ENCODE results near the gene IGF2R.
A peak's percentile ranks its signal among the peaks of the same experiment; 100 is the strongest.
"Not testable (repeated sequence)": the region's sequence is repeated elsewhere in the genome, so short reads cannot be mapped to it uniquely, and the experiment has no call there.

The IGF2R gene

GRCh38 chr6:160131636-160132296 is 162.9 kb downstream of the IGF2R start:
- no peaks in the 10 kb centered on the region for H3K36me3 ChIP-seq (replicated peaks)
- DNase-seq (ENCODE audit: low spot score in 2 of 2) = no peak
- no peak overlapping the region for H3K4me3 ChIP-seq
- no peaks in the 10 kb centered on the region for H3K4me1 ChIP-seq
- in situ Hi-C loops (cut with MboI; ENCODE audit: low sequenced_read_pairs) = no loop called here
- no peaks in the 10 kb centered on the region for H3K9me3 ChIP-seq
- no peaks in the 10 kb centered on the region for H3K27me3 ChIP-seq (ENCODE audit: low read depth)

GRCh38 chr6:160132297-160132637 is 163.4 kb downstream of the IGF2R start:
- DNase-seq (ENCODE audit: low spot score in 2 of 2) = no peak
- Histone ChIP-seq H3K9me3 (no peaks in the 10 kb centered on the region), H3K27me3 (ENCODE audit: low read depth) (no peaks in the 10 kb centered on the region), H3K4me3 (no peak overlapping the region), H3K36me3 (replicated peaks) (no peaks in the 10 kb centered on the region), H3K4me1 (no peaks in the 10 kb centered on the region)
- in situ Hi-C loops (cut with MboI; ENCODE audit: low sequenced_read_pairs) = no loop called here

- in situ Hi-C loops (cut with MboI; ENCODE audit: low sequenced_read_pairs) = no loop called here
- H3K27me3 ChIP-seq (ENCODE audit: low read depth) = no peaks in the 10 kb centered on the region
- H3K4me1 ChIP-seq = no peaks in the 10 kb centered on the region
- no peaks in the 10 kb centered on the region for H3K36me3 ChIP-seq (replicated peaks)
- DNase-seq (ENCODE audit: low spot score in 2 of 2) = no peak
- H3K4me3 ChIP-seq = no peak overlapping the region
- no peaks in the 10 kb centered on the region for H3K9me3 ChIP-seq
Observed at GRCh38 chr6:160132776-160133338, 164.0 kb downstream of the IGF2R start.

GRCh38 chr6:160133441-160134336 is 164.8 kb downstream of the IGF2R start:
- Histone ChIP-seq H3K4me3 (no peak overlapping the region), H3K4me1 (no peaks in the 10 kb centered on the region), H3K9me3 (no peaks in the 10 kb centered on the region), H3K36me3 (replicated peaks) (no peaks in the 10 kb centered on the region), H3K27me3 (ENCODE audit: low read depth) (no peaks in the 10 kb centered on the region)
- in situ Hi-C loops (cut with MboI; ENCODE audit: low sequenced_read_pairs) = no loop called here
- DNase-seq (ENCODE audit: low spot score in 2 of 2) = no peak

- DNase-seq (ENCODE audit: low spot score in 2 of 2); H3K4me1 ChIP-seq; in situ Hi-C loops (cut with MboI; ENCODE audit: low sequenced_read_pairs); H3K36me3 ChIP-seq (replicated peaks); H3K27me3 ChIP-seq (ENCODE audit: low read depth); H3K4me3 ChIP-seq; H3K9me3 ChIP-seq: not testable (repeated sequence)
Observed at GRCh38 chr6:160134337-160134751, 165.5 kb downstream of the IGF2R start.

GRCh38 chr6:160134779-160135547 is 166.1 kb downstream of the IGF2R start:
- Histone ChIP-seq H3K4me3 (no peak overlapping the region), H3K36me3 (replicated peaks) (no peaks in the 10 kb centered on the region), H3K9me3 (no peaks in the 10 kb centered on the region), H3K4me1 (no peaks in the 10 kb centered on the region), H3K27me3 (ENCODE audit: low read depth) (no peaks in the 10 kb centered on the region)
- no peak for DNase-seq (ENCODE audit: low spot score in 2 of 2)
- in situ Hi-C loops (cut with MboI; ENCODE audit: low sequenced_read_pairs) = no loop called here

GRCh38 chr6:160135907-160136655 is 167.2 kb downstream of the IGF2R start:
- DNase-seq (ENCODE audit: low spot score in 2 of 2) = no peak
- no peaks in the 10 kb centered on the region for H3K36me3 ChIP-seq (replicated peaks)
- in situ Hi-C loops (cut with MboI; ENCODE audit: low sequenced_read_pairs) = no loop called here
- H3K4me3 ChIP-seq = no peak overlapping the region
- H3K9me3 ChIP-seq = no peaks in the 10 kb centered on the region
- no peaks in the 10 kb centered on the region for H3K27me3 ChIP-seq (ENCODE audit: low read depth)
- H3K4me1 ChIP-seq = no peaks in the 10 kb centered on the region

GRCh38 chr6:160137130-160137988 is 168.5 kb downstream of the IGF2R start:
- Histone ChIP-seq H3K9me3 (no peaks in the 10 kb centered on the region), H3K27me3 (ENCODE audit: low read depth) (no peaks in the 10 kb centered on the region), H3K4me1 (no peaks in the 10 kb centered on the region), H3K36me3 (replicated peaks) (no peaks in the 10 kb centered on the region), H3K4me3 (no peak overlapping the region)
- in situ Hi-C loops (cut with MboI; ENCODE audit: low sequenced_read_pairs) = no loop called here
- DNase-seq (ENCODE audit: low spot score in 2 of 2) = no peak

GRCh38 chr6:160137989-160138835 is 169.3 kb downstream of the IGF2R start:
- Histone ChIP-seq H3K4me3 (no peak overlapping the region), H3K36me3 (replicated peaks) (no peaks in the 10 kb centered on the region), H3K9me3 (no peaks in the 10 kb centered on the region), H3K27me3 (ENCODE audit: low read depth) (no peaks in the 10 kb centered on the region), H3K4me1 (no peaks in the 10 kb centered on the region)
- in situ Hi-C loops (cut with MboI; ENCODE audit: low sequenced_read_pairs) = no loop called here
- DNase-seq (ENCODE audit: low spot score in 2 of 2) = peak; percentile 60 to 73

- H3K4me3 ChIP-seq = no peak overlapping the region
- in situ Hi-C loops (cut with MboI; ENCODE audit: low sequenced_read_pairs) = no loop called here
- H3K27me3 ChIP-seq (ENCODE audit: low read depth) = no peaks in the 10 kb centered on the region
- no peaks in the 10 kb centered on the region for H3K4me1 ChIP-seq
- H3K36me3 ChIP-seq (replicated peaks) = no peaks in the 10 kb centered on the region
- no peak for DNase-seq (ENCODE audit: low spot score in 2 of 2)
- no peaks in the 10 kb centered on the region for H3K9me3 ChIP-seq
Observed at GRCh38 chr6:160138839-160139419, 170.0 kb downstream of the IGF2R start.

- Histone ChIP-seq H3K4me3 (no peak overlapping the region), H3K36me3 (replicated peaks) (no peaks in the 10 kb centered on the region), H3K27me3 (ENCODE audit: low read depth) (no peaks in the 10 kb centered on the region), H3K9me3 (no peaks in the 10 kb centered on the region), H3K4me1 (no peaks in the 10 kb centered on the region)
- in situ Hi-C loops (cut with MboI; ENCODE audit: low sequenced_read_pairs) = no loop called here
- no peak for DNase-seq (ENCODE audit: low spot score in 2 of 2)
Observed at GRCh38 chr6:160139420-160139851, 170.6 kb downstream of the IGF2R start.

All from HAP-1 (cell line).